ENCODE results near the gene KLHL29.

DNA sequence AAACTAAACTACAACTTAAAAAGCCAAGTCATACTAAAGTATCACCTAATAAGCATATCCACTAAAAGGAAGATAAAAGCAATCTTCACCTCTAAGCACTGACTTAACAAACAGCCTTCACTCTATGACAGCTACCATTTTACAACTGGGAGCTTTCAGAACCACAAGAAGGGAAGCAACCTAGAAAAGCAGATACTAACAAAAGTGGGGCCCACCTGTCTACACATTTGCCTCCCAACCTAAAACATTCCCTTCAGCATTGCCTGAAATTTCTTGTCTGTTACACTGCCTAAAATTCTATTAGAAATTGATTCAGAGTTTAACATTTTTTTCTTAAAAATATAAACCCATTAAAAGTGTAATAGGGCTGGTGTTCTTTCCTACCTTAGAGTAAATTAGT lies 370.0 kb downstream of the KLHL29 start:
- no peak for TF ChIP-seq POLR2AphosphoS5 (IDR thresholded peaks at IDR 0.05; ENCODE audit: low read depth, low read length)
- TF ChIP-seq TAF1 (IDR thresholded peaks at IDR 0.05; ENCODE audit: low read depth, low read length) = no peak
- TF ChIP-seq SPI1 (IDR thresholded peaks at IDR 0.05; ENCODE audit: low read depth, low read length) = no peak
- TF ChIP-seq POLR2A (IDR thresholded peaks at IDR 0.05; ENCODE audit: low read depth, low read length) = no peak
- no peak for TF ChIP-seq PAX5 (IDR thresholded peaks at IDR 0.05; ENCODE audit: insufficient read depth, low read length, severe bottlenecking)
- TF ChIP-seq POU2F2 (IDR thresholded peaks at IDR 0.05; ENCODE audit: low read depth, low read length) = no peak
